Measurements from ENCODE around the gene GPR183.

The GPR183 gene

DNA sequence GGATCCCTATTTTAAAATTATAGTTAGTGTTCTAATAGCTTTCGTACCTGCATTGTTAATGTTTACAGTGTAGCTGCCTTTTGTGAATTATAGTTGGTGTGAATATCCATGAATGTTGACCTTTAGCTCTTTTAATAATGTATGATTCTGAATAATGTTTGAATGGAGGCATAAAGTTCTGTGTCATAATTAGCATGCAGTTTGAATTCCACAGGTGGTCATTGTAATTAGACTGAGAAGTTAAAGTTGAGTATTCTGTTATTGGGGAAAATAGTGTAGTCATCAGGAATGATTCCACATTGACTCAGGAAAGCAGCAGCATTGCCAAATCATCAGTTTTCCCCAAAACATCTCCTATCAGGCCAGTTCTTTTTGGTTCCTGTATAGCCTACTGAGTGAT, 61.1 kb downstream of the GPR183 start:
- DNase-seq (ENCODE audit: low read depth) = no peak

All from stimulated activated CD8-positive, alpha-beta memory T cell treated with anti-CD3 and anti-CD28 coated beads, Interleukin-12 subunit alpha, Interleukin-12 subunit beta, amount 100 ng/mL, for 1 hour (primary cell).